Smooth muscle cell (in vitro differentiated cells): ENCODE data around the gene PMM1. TPM values are rescaled to one million over a fixed set of nuclear protein-coding genes. Genes with fewer than 3 reads are reported as not detected.

Experiments
- DNase-seq: peaks from one replicate; lab custom pipeline; 2025; ENCODE audit not compliant: unreplicated experiment; lab: John Stamatoyannopoulos, UW
- H2AFZ ChIP-seq: fragments of 200-600 bp; sonication (generic); 2 replicates; pipeline ENCODE4 v1.6.0; 2016; ENCODE audit warnings: antibody characterized with exemption, low read depth, mild to moderate bottlenecking
- H3F3A ChIP-seq: fragments of 200-600 bp; sonication (generic); 2 replicates; pipeline ENCODE4 v1.6.0; 2017; ENCODE audit warnings: antibody characterized with exemption, low read depth
- H3K27ac ChIP-seq: fragments of 200-600 bp; sonication (generic); 2 replicates; pipeline ENCODE4 v1.5.1; 2016; ENCODE audit warnings: low read depth, mild to moderate bottlenecking
- H3K27me3 ChIP-seq: fragments of 200-600 bp; sonication (generic); 2 replicates; pipeline ENCODE4 v1.6.1; 2016; ENCODE audit warnings: low read depth, mild to moderate bottlenecking
- H3K36me3 ChIP-seq: fragments of 200-600 bp; sonication (generic); 2 replicates; pipeline ENCODE4 v1.5.1; 2016; ENCODE audit warnings: low read depth
- H3K4me1 ChIP-seq: fragments of 200-600 bp; sonication (generic); 2 replicates; pipeline ENCODE4 v1.5.1; 2016; ENCODE audit warnings: low read depth
- H3K4me2 ChIP-seq: fragments of 200-600 bp; sonication (generic); 2 replicates; pipeline ENCODE4 v1.6.0; 2016; ENCODE audit warnings: mild to moderate bottlenecking
- H3K4me3 ChIP-seq: fragments of 200-600 bp; sonication (generic); 2 replicates; pipeline ENCODE4 v1.5.1; 2016; ENCODE audit warnings: mild to moderate bottlenecking
- H3K79me2 ChIP-seq: fragments of 200-600 bp; sonication (generic); 2 replicates; pipeline ENCODE4 v1.6.0; 2016; ENCODE audit warnings: low read depth, mild to moderate bottlenecking
- H3K9ac ChIP-seq: fragments of 200-600 bp; sonication (generic); 2 replicates; pipeline ENCODE4 v1.6.0; 2016; ENCODE audit warnings: low read depth
- H3K9me3 ChIP-seq: fragments of 200-600 bp; sonication (generic); replicated peaks from 2 replicates; pipeline ENCODE4 v1.5.1; 2016; ENCODE audit warnings: low read depth
- H4K20me1 ChIP-seq: fragments of 200-600 bp; sonication (generic); 2 replicates; pipeline ENCODE4 v1.6.0; 2016; ENCODE audit warnings: low read depth
- CTCF ChIP-seq: fragments of 200-600 bp; sonication (generic); IDR thresholded peaks from 2 replicates; pipeline ENCODE4 v1.5.1; 2017; ENCODE audit warnings: borderline replicate concordance, mild to moderate bottlenecking, antibody characterized with exemption; ENCODE audit not compliant: insufficient read depth, poor library complexity, severe bottlenecking
- WGBS: methylation state at CpG from one replicate; pipeline ENCODE4 v1.1.7; 2016; ENCODE audit warnings: low lambda C conversion rate; 5-methylcytosine and 5-hydroxymethylcytosine counted together
- polyA plus RNA-seq: library from polyadenylated mRNA; unstranded; fragments of >200 nt; fragmentation: Nextera tagmentation; extraction: Ambion mirVana; gene quantifications from 2 replicates; pipeline ENCODE4 v1.2.1, GENCODE V29; 2016
- total RNA-seq: library from RNA; depleted of rRNA; stranded (reverse); fragments of >200 nt; gene quantifications from 2 replicates; pipeline ENCODE4 v1.2.3, GENCODE V29; 2014

Gene PMM1
- total and polyA plus RNA-seq, 2 experiments from 2014 or later = 19.5 to 71.9 TPM

DNA sequence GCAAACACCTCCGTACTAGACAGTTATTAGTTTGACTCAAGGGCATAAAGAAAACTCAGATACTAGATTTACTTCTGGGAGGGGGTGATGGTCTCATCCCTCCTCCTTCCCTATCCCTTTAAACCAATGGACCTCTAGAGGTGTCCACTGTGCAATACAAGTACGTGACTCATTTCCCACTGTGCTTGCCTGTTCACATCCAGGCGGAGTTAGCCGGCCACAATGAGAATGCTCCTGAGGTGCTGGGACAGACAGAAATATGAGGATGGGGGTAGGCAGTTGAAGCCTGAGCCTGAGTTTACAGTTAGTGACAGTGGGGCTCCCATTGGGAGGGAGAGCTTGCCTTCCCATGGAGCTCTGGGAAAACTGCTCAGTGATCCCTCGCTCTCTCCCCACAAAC is 8.4 kb upstream of the PMM1 start:
- no peaks in the 10 kb centered on the region for H4K20me1 ChIP-seq
- H3F3A ChIP-seq = peaks cover 6% of the 10 kb centered on the region
- no peak for DNase-seq
- no peaks in the 10 kb centered on the region for H3K4me1 ChIP-seq
- WGBS = 47% methylated on average over 5 of the region's 5 CpGs
- no peak for TF ChIP-seq CTCF
- H3K79me2 ChIP-seq = no peaks in the 10 kb centered on the region
- no peak overlapping the region for H3K9ac ChIP-seq
- H3K27ac ChIP-seq = peak overlapping the region; percentile 39
- H3K4me2 ChIP-seq = no peak overlapping the region
- no peaks in the 10 kb centered on the region for H3K36me3 ChIP-seq
- H3K9me3 ChIP-seq = no peaks in the 10 kb centered on the region
- no peak overlapping the region for H2AFZ ChIP-seq
- no peak overlapping the region for H3K4me3 ChIP-seq
- no peaks in the 10 kb centered on the region for H3K27me3 ChIP-seq

DNA sequence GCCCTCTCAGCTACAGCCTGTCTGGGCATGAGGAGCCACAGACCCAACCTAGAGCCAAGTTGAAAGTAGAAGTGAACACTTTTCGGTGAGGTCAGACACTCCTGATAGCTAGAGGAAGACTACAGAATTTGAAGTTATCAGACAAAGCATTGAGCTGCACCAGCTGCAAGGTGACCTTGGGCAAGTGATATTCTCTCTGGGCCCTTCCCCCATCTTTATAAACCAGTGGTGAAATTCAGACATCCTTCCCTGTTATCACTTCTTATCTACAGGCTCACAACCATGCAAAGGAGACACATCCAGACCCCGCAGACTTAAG is 8.0 kb upstream of the PMM1 start:
- Histone ChIP-seq H3F3A (peaks cover 6% of the 10 kb centered on the region), H3K4me3 (no peak overlapping the region), H3K4me1 (no peaks in the 10 kb centered on the region), H3K4me2 (no peak overlapping the region), H3K9ac (no peak overlapping the region), H3K9me3 (no peaks in the 10 kb centered on the region), H3K36me3 (no peaks in the 10 kb centered on the region), H2AFZ (no peak overlapping the region), H3K27ac (no peak overlapping the region), H4K20me1 (no peaks in the 10 kb centered on the region), H3K79me2 (no peaks in the 10 kb centered on the region), H3K27me3 (no peaks in the 10 kb centered on the region)
- no peak for TF ChIP-seq CTCF
- DNase-seq = no peak
- WGBS = 64% methylated on average over 2 of the region's 2 CpGs

GRCh38 chr22:41596776-41597634 is 7.4 kb upstream of the PMM1 start:
- no peak overlapping the region for H2AFZ ChIP-seq

More at GRCh38 chr22:41596776-41597634, 7.4 kb upstream of the PMM1 start:
- no peak overlapping the region for H3K9ac ChIP-seq
- no peaks in the 10 kb centered on the region for H3K9me3 ChIP-seq
- no peak overlapping the region for H3K27ac ChIP-seq
- H3K4me1 ChIP-seq = no peaks in the 10 kb centered on the region
- no peak overlapping the region for H3K4me3 ChIP-seq
- no peaks in the 10 kb centered on the region for H3K36me3 ChIP-seq
- H3K27me3 ChIP-seq = no peaks in the 10 kb centered on the region
- H3K4me2 ChIP-seq = no peak overlapping the region
- no peaks in the 10 kb centered on the region for H4K20me1 ChIP-seq
- peak; percentile 64 for TF ChIP-seq CTCF
- DNase-seq = no peak
- peaks cover 6% of the 10 kb centered on the region for H3F3A ChIP-seq
- WGBS = 61% methylated on average over 12 of the region's 13 CpGs
- no peaks in the 10 kb centered on the region for H3K79me2 ChIP-seq
